Endothelial cell of umbilical vein (primary cell): ENCODE data around the gene ADAT1. TPM values are rescaled to one million over a fixed set of nuclear protein-coding genes. Genes with fewer than 3 reads are reported as not detected.

Source experiments
- BruUV-seq: library from RNA; stranded (reverse); fragments of 400-500 nt; replicated peaks from 2 replicates; lab custom pipeline; 2021; lab: Mats Ljungman, UMichigan
- CTCF ChIA-PET: fragments of 300-600, 350-600 bp; sonication (Branson Sonifier 250); formaldehyde crosslinking; loops from one replicate; lab custom pipeline; 2021; ENCODE audit warnings: antibody characterized with exemption, inconsistent platforms; lab: Charles Lee
- POLR2A ChIA-PET: fragments of 300-600, 350-600 bp; sonication (Branson Sonifier 250); formaldehyde crosslinking; loops from one replicate; lab custom pipeline; 2021; ENCODE audit warnings: antibody characterized with exemption, inconsistent platforms; lab: Charles Lee
- DNase-seq: peaks from one replicate; pipeline ENCODE4 v3.0.0-alpha.2; 2011; ENCODE audit warnings: low read depth, low spot score
- FAIRE-seq: peaks from 2 replicates; lab custom pipeline; 2011; peaks lifted over from hg19 to GRCh38; lab: Jason Lieb, UNC
- H2AFZ ChIP-seq: 2 replicates; pipeline ENCODE4 v1.6.0; 2012; ENCODE audit warnings: low read depth, low read length, control low read depth, inconsistent platforms
- H3K27ac ChIP-seq: 2 replicates; pipeline ENCODE4 v1.5.1; 2011; ENCODE audit warnings: low read depth, mild to moderate bottlenecking, control low read depth, low read length, moderate library complexity; ENCODE audit not compliant: insufficient read depth
- H3K27me3 ChIP-seq, 2 experiments: 2 replicates each; pipeline versions ENCODE4 v1.6.0 to v1.6.1; 2011; ENCODE audit warnings: low read length in 2 of 2, mixed read lengths in 1 of 2; ENCODE audit not compliant: control insufficient read depth in 2 of 2, insufficient read depth in 2 of 2
- H3K36me3 ChIP-seq, 2 experiments: 2 replicates in 1 of 2; 3 replicates in 1 of 2; pipeline ENCODE4 v1.5.1; 2011; ENCODE audit warnings: low read length in 2 of 2, mild to moderate bottlenecking in 1 of 2, moderate library complexity in 1 of 2; ENCODE audit not compliant: control insufficient read depth in 2 of 2, insufficient read depth in 2 of 2; ENCODE audit errors: extremely low read depth in 1 of 2
- H3K4me1 ChIP-seq: 3 replicates; pipeline ENCODE4 v1.5.1; 2011; ENCODE audit warnings: mild to moderate bottlenecking, low read length; ENCODE audit not compliant: control insufficient read depth, insufficient read depth; ENCODE audit errors: extremely low read depth
- H3K4me2 ChIP-seq: 2 replicates; pipeline ENCODE4 v1.6.1; 2011; ENCODE audit warnings: low read length, control low read depth, mixed read lengths; ENCODE audit not compliant: insufficient read depth
- H3K4me3 ChIP-seq, 3 experiments: fragments of 200-600 bp in 1 of 3; sonication (generic), shearing (Covaris generic) in 1 of 3; replicated peaks in 1 of 3; 2 replicates each; pipeline ENCODE4 v1.5.1; 2011 to 2016; ENCODE audit warnings: control low read depth in 3 of 3, low read length in 3 of 3, mild to moderate bottlenecking in 2 of 3, inconsistent platforms in 1 of 3, low read depth in 1 of 3, moderate library complexity in 1 of 3; ENCODE audit not compliant: insufficient read depth in 1 of 3
- H3K79me2 ChIP-seq: 2 replicates; pipeline ENCODE4 v1.6.0; 2012; ENCODE audit warnings: low read length, inconsistent platforms; ENCODE audit not compliant: control insufficient read depth, insufficient read depth
- H3K9ac ChIP-seq: replicated peaks from 2 replicates; pipeline ENCODE3; 2011; ENCODE audit warnings: low read length, control low read depth; ENCODE audit not compliant: insufficient read depth; ENCODE audit errors: extremely low read depth
- H3K9me1 ChIP-seq: replicated peaks from 3 replicates; pipeline ENCODE4 v1.6.0; 2011; ENCODE audit warnings: mild to moderate bottlenecking, low read length; ENCODE audit not compliant: control insufficient read depth, insufficient read depth; ENCODE audit errors: extremely low read depth
- H3K9me3 ChIP-seq: replicated peaks from 2 replicates; pipeline ENCODE4 v1.5.1; 2012; ENCODE audit warnings: low read length, inconsistent platforms; ENCODE audit not compliant: control insufficient read depth, insufficient read depth
- H4K20me1 ChIP-seq: replicated peaks from 2 replicates; pipeline ENCODE3; 2011; ENCODE audit warnings: mild to moderate bottlenecking, low read length; ENCODE audit not compliant: control insufficient read depth, insufficient read depth; ENCODE audit errors: extremely low read depth
- FOS ChIP-seq: IDR thresholded peaks from 2 replicates; pipeline ENCODE4 v1.6.1; 2011; ENCODE audit warnings: mild to moderate bottlenecking, low read length, moderate library complexity, borderline replicate concordance; ENCODE audit not compliant: insufficient read depth
- GATA2 ChIP-seq: IDR thresholded peaks from 2 replicates; pipeline ENCODE4 v1.7.0; 2011; ENCODE audit warnings: low read depth, mild to moderate bottlenecking, moderate library complexity, mixed read lengths, low read length; ENCODE audit not compliant: insufficient read length, insufficient read depth
- JUN ChIP-seq: IDR thresholded peaks from 2 replicates; pipeline ENCODE4 v1.6.1; 2011; ENCODE audit warnings: borderline replicate concordance, low read depth; ENCODE audit not compliant: insufficient read length, insufficient read depth
- MYC ChIP-seq: IDR thresholded peaks from one replicate; pipeline ENCODE4 v1.6.1; 2011; ENCODE audit warnings: mild to moderate bottlenecking, low read depth, low read length
- POLR2AphosphoS5 ChIP-seq: IDR thresholded peaks from 2 replicates; pipeline ENCODE4 v1.6.1; 2012; ENCODE audit warnings: low read depth, mild to moderate bottlenecking, control low read depth, low read length, moderate library complexity; ENCODE audit not compliant: insufficient read depth
- dilution Hi-C: fragments of 300-500 bp; cut with MboI; formaldehyde crosslinking; loops from one replicate; pipeline ENCODE4 v1.15.0; 2019; ENCODE audit warnings: low sequenced_read_pairs; ENCODE audit not compliant: extremely low pct_ligation_motif_present
- intact Hi-C: fragments of 100-400 bp; cut with micrococcal nuclease; formaldehyde crosslinking; loops from one replicate; pipeline ENCODE4 v1.10.0; 2022
- polyA plus RNA-seq, 4 experiments: library from polyadenylated mRNA; depleted of rRNA in 3 of 4; stranded (reverse) in 3 of 4; unstranded in 1 of 4; fragments of >200 nt; gene quantifications; 2 replicates each; pipeline versions ENCODE4 v1.2.1 to v1.2.3, GENCODE V29; 2011 to 2012; ENCODE audit warnings: missing spikeins in 1 of 4
- total RNA-seq: library from RNA; stranded (reverse); gene quantifications from 2 replicates; pipeline ENCODE4 v1.2.3, GENCODE V29; 2021
- TF ChIP-seq, protein P1 (sequence below), 2 donors: IDR thresholded peaks; 1 replicate in 1 of 2; 2 replicates in 1 of 2; pipeline ENCODE4 v1.5.1; 2011; ENCODE audit warnings: low read length in 2 of 2, mild to moderate bottlenecking in 2 of 2, moderate library complexity in 2 of 2, control low read depth in 1 of 2, inconsistent platforms in 1 of 2, low read depth in 1 of 2; ENCODE audit not compliant: insufficient read depth in 1 of 2; ENCODE audit errors: extremely low read depth in 1 of 2
- TF ChIP-seq, protein P2 (sequence below): IDR thresholded peaks from 2 replicates; pipeline ENCODE4 v1.6.1; 2011; ENCODE audit not compliant: insufficient read depth, insufficient read length

Gene ADAT1
- total and polyA plus RNA-seq, 2 donors (not counting 3 experiments of a cell fraction or from before 2014, with no cell fraction given) = 27.2 to 56.6 TPM

DNA sequence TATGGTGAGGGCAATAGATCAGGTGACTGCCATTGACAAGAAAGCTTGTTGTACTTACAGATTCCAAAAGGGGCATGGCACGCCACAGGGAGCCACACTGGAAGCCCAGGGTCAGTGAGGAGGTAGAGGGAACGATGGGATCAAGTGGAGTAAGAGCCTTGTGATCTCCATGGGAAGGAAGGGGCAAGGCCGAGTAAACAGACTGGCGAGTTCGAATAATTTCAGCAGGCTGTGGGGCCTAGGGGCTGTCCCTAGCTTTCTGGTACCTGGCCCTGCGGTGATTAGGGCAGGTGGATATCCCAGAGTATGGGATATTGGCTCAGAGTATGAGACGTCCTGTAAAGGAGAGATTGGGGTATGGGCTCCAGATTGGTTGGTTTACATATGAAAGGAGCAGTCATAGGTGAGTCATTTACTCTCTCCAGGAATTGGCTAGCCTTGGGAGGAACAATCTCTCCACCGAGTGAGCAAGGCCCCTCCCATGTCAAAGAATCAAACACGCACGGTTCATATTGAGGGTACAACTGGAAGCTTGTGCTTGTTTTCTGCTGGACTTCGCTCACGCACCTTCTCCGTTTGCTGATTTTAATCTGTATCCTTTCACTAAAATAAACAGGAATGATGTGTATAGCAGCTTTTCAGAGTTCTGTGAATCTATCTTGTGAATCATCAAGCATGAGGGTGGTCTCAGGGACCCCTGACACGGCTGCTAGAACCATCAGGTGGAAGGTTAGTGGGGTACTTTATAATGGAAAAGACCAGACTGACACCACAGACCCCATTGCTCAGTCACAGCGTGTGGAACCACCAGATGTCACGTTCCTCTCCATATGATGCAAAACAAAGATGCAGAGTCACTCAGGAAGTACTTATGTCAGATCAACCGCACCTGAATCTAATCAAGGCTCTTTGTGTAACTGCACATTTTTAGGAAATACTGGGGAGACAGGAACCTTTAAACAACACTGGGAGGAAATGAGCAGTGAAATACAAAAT, 29.0 kb downstream of the ADAT1 start:
- Histone ChIP-seq H3K4me3 (no peak overlapping the region), H3K79me2 (no peaks in the 10 kb centered on the region)

More for the DNA sequence above, 29.0 kb downstream of the ADAT1 start:
- no peaks in the 10 kb centered on the region for H4K20me1 ChIP-seq
- ChIA-PET CTCF (interaction anchor here (1.2 kb wide), 1 partner anchor 8 kb away, joined by 3 read pairs; no protein-coding TSS in a partner anchor), POLR2A (no interaction called here)
- H3K4me1 ChIP-seq = peaks cover 16% of the 10 kb centered on the region
- FAIRE-seq (peak; percentile 77), DNase-seq (peak; percentile 48)
- TF ChIP-seq, protein P1, sequence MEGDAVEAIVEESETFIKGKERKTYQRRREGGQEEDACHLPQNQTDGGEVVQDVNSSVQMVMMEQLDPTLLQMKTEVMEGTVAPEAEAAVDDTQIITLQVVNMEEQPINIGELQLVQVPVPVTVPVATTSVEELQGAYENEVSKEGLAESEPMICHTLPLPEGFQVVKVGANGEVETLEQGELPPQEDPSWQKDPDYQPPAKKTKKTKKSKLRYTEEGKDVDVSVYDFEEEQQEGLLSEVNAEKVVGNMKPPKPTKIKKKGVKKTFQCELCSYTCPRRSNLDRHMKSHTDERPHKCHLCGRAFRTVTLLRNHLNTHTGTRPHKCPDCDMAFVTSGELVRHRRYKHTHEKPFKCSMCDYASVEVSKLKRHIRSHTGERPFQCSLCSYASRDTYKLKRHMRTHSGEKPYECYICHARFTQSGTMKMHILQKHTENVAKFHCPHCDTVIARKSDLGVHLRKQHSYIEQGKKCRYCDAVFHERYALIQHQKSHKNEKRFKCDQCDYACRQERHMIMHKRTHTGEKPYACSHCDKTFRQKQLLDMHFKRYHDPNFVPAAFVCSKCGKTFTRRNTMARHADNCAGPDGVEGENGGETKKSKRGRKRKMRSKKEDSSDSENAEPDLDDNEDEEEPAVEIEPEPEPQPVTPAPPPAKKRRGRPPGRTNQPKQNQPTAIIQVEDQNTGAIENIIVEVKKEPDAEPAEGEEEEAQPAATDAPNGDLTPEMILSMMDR (IDR thresholded peaks at IDR 0.05; ENCODE audit: extremely low read depth in 1 of 2, insufficient read depth in 1 of 2, low read depth in 1 of 2, low read length in 2 of 2) = no peak
- TF ChIP-seq, protein P2, sequence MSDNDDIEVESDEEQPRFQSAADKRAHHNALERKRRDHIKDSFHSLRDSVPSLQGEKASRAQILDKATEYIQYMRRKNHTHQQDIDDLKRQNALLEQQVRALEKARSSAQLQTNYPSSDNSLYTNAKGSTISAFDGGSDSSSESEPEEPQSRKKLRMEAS = no peak
- TF ChIP-seq POLR2AphosphoS5 (no peak), MYC (no peak), FOS (no peak), GATA2 (no peak), JUN (peak; percentile 13)
- peak overlapping the region; percentile 57 for H3K4me2 ChIP-seq
- dilution Hi-C loops (no loop called here), intact Hi-C loops (loop anchor here (1.0 to 2.0 kb wide), 2 partner anchors 29 to 77 kb away; partner anchors contain the start of gene ADAT1)
- BruUV-seq = TSS peak; percentile 89
- H3K9me3 ChIP-seq = no peaks in the 10 kb centered on the region
- H2AFZ ChIP-seq = peak overlapping the region; percentile 73
- peaks cover 2 to 3% of the 10 kb centered on the region in 2 experiments for H3K36me3 ChIP-seq
- H3K27me3 ChIP-seq = no peaks in the 10 kb centered on the region
- H3K27ac ChIP-seq = peak overlapping the region; percentile 93
- H3K9me1 ChIP-seq = no peaks in the 10 kb centered on the region
- H3K9ac ChIP-seq = peak overlapping the region; percentile 62
